ENCODE data around the gene MRPL19. TPM values are rescaled to one million over a fixed set of nuclear protein-coding genes. Genes with fewer than 3 reads are reported as not detected.

MRPL19 gene
- total RNA-seq, 1 experiment from 2014 or later: 73.0 TPM

GRCh38 chr2:75716406-75716805, 69.8 kb downstream of the MRPL19 start:
- Histone ChIP-seq H3K4me2 (ENCODE audit: insufficient read depth, insufficient read length, low read length) (no peak overlapping the region), H2AFZ (ENCODE audit: low read length) (no peak overlapping the region), H3K14ac (ENCODE audit: insufficient read depth, low read length) (no peak overlapping the region), H3K23me2 (ENCODE audit: insufficient read length, low read depth, low read length, poor library complexity, severe bottlenecking) (no peaks in the 10 kb centered on the region), H3K9me3 (ENCODE audit: control insufficient read depth, low read depth, low read length) (no peaks in the 10 kb centered on the region), H3K27ac (ENCODE audit: insufficient read length, low read depth, low read length) (no peak overlapping the region), H2AK5ac (ENCODE audit: insufficient read length, low read length) (no peak overlapping the region), H4K91ac (ENCODE audit: insufficient read length, low read depth, low read length) (no peak overlapping the region), H2BK12ac (ENCODE audit: insufficient read length, low read depth, low read length) (no peak overlapping the region), H3K79me2 (ENCODE audit: insufficient read depth, low read length) (no peaks in the 10 kb centered on the region), H3K27me3 (ENCODE audit: insufficient read depth, low read length) (no peaks in the 10 kb centered on the region), H3K9ac (ENCODE audit: extremely low read depth, insufficient read length, low read length) (no peak overlapping the region), H2BK20ac (ENCODE audit: low read depth, low read length, poor library complexity, severe bottlenecking) (no peak overlapping the region), H3K79me1 (ENCODE audit: insufficient read depth, low read depth, low read length, poor library complexity, severe bottlenecking) (no peaks in the 10 kb centered on the region), H3K18ac (ENCODE audit: insufficient read length, low read depth, low read length) (no peak overlapping the region), H3T11ph (ENCODE audit: low read length) (no peak overlapping the region), H3K4ac (ENCODE audit: low read depth, low read length) (no peak overlapping the region), H3K23ac (ENCODE audit: insufficient read length, low read depth, low read length) (no peak overlapping the region), H3K56ac (ENCODE audit: insufficient read length, low read depth, low read length) (no peak overlapping the region), H4K5ac (ENCODE audit: insufficient read length, low read depth, low read length) (no peak overlapping the region), H2BK15ac (ENCODE audit: low read depth, low read length) (no peak overlapping the region), H4K8ac (replicated peaks; ENCODE audit: insufficient read length, low read depth, low read length) (no peak overlapping the region), H4K20me1 (ENCODE audit: control insufficient read depth, insufficient read depth, insufficient read length) (no peaks in the 10 kb centered on the region), H3K4me1 (ENCODE audit: insufficient read depth, low read length) (no peaks in the 10 kb centered on the region), H2BK120ac (ENCODE audit: low read depth, low read length, poor library complexity, severe bottlenecking) (no peak overlapping the region), H2BK5ac (ENCODE audit: insufficient read length, low read length) (no peak overlapping the region)
- TF ChIP-seq CTCF (conservative IDR thresholded peaks at IDR 0.05): no peak
- Mint-ChIP-seq H3K27me3 (ENCODE audit: low read depth) (no peaks in the 10 kb centered on the region), H3K27ac (no peak overlapping the region), H3K36me3 (ENCODE audit: insufficient read depth in 1 of 3, low read depth in 3 of 3) (peaks cover 7 to 8% (median 7%) of the 10 kb centered on the region in 3 experiments), H3K9me3 (peaks cover 5 to 6% of the 10 kb centered on the region in 2 experiments; a peak in 3 of 5 replicates), H3K4me1 (peaks cover 0 to 2% of the 10 kb centered on the region in 2 experiments; a peak in 1 of 4 replicates), H3K4me3 (no peak overlapping the region)
- DNase-seq: no peak
- WGBS (ENCODE audit: extremely low coverage, insufficient read length, low lambda C conversion rate): no CpG with 5 or more reads among the region's 3 CpGs
